Right ventricle myocardium inferior (tissue), 1 donor: ENCODE results near the gene NOTCH3. TPM values are rescaled to one million over a fixed set of nuclear protein-coding genes. Genes with fewer than 3 reads are reported as not detected.

ENCODE experiments used
- ATAC-seq: fragments of 200-7000 bp; cut with Tn5 transposase; one replicate; pipeline ENCODE4 v1.9.1; 2020; ENCODE audit warnings: mild to moderate bottlenecking, moderate library complexity
- DNase-seq: peaks from one replicate; pipeline ENCODE4 v3.0.0; 2021; ENCODE audit errors: missing footprints
- intact Hi-C: fragments of 100-400 bp; cut with DNase I; formaldehyde crosslinking; loops from one replicate; pipeline ENCODE4 v1.11.0; 2022
- total RNA-seq: library from RNA; stranded (reverse); fragmentation: NEBNext Ultra II Directional; extraction: Animal tissue kit (Norgen Biotek cat#: 25700); gene quantifications from one replicate; pipeline ENCODE4 v1.2.1, GENCODE V29; 2021
- donor health status: DM: no; HTN: yes; CAD: no; lungs with severe emphysema.

NOTCH3 gene
- total RNA-seq, 1 donor from 2014 or later: 28.5 TPM

- ATAC-seq (no peak), DNase-seq (peak; percentile 37)
- intact Hi-C loops: loop anchor here (5.0 kb wide), 1 partner anchor 52 kb away; no protein-coding TSS in a partner anchor
Measured at GRCh38 chr19:15199661-15200552, 888 bp downstream of the NOTCH3 start.

DNA sequence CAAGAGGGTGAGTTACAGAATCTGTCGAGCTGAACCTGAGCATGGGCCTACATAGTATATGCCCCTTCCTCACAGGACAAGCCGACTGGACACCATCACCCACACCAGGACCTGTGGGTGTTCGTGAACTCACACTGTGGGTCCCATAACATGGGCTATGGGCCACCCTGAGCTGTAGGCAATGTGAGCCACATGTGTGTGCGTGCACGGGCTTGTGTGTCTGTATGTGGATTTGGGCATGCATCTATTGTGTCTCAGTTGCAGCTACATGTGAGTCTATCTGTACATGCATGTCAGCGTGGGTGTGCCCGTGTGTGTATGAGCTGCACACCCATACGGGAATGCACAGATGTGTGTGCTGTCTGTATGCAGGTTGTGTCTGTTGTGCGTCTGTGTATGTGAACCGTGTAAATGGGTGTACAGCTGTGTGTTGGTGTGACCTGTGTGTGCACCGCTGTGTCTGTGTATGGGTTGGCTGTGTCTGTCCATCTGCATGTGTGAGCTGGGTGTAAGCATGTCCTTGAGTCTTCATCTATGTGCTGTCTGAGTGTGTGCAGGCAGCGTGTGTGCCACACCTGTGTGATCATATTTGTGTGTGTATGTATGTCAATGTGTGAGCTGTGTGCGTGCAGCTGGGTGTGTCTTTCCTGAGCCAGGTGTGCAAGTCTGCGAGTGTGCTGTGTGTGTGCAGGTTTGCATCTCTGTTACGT, 1.7 kb downstream of the NOTCH3 start:
- ATAC-seq (no peak), DNase-seq (no peak)
- intact Hi-C loops: loop anchor here (5.0 kb wide), 1 partner anchor 53 kb away; no protein-coding TSS in a partner anchor

DNA sequence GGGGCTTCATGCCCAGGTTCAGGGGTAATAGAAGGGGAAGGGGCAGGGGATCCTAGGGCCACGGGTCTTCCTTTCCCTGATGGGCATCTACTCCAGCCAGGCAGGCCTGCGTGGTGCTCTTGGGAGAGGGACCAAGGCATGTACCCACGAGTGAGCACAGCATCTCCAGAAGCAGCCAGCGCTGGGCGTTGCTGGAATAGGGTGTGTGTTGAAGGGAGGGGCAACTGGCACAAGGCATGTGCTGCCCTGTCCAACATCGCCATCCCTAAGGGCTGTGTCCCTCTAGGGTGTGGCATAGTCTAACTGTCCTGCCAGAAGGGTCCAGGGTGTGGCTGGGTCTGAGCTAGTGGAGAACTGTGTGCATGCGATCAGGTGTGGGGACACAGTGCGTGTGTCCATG, 2.9 kb downstream of the NOTCH3 start:
- intact Hi-C loops: loop anchor here (5.0 kb wide), 1 partner anchor 54 kb away; no protein-coding TSS in a partner anchor
- ATAC-seq (no peak), DNase-seq (no peak)

DNA sequence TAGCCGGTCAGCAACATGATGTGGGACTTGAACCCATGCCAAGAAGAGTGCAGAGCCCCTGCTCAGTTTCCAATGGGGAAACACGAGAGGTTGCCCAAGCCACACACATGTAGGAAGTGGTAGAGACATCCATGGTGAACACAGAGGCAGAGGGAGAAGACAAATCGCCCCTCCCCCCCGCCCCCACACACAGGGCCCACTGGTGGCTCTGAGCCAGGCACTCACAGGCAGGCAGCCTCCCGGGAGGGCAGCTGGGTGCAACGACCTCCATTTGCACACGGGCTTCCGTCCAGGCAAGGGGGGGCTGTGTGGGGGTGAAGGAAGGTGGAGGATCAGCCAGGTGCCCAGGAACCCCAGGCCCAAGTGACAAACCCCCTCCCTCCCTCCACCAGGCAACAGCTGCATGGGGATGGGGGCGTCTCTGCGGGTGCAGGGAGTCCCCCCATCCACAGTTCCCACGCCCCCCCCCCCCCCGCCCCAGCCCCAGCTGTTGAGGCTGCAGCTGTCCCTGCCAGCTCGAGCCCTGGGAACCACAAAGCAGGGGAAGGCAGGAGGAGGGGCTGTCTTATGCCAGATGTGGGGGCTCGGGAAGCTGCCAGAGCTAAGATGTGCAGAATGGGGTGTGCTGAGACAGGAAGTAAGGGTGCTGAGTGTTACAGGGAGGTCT, 3.4 kb downstream of the NOTCH3 start:
- intact Hi-C loops: loop anchor here (5.0 kb wide), 1 partner anchor 55 kb away; no protein-coding TSS in a partner anchor
- no peak for DNase-seq
- no peak for ATAC-seq

- no peak for DNase-seq
- no peak for ATAC-seq
- intact Hi-C loops: loop anchor here (5.0 kb wide), 1 partner anchor 56 kb away; no protein-coding TSS in a partner anchor
Measured at GRCh38 chr19:15196360-15197005, 4.3 kb downstream of the NOTCH3 start.

DNA sequence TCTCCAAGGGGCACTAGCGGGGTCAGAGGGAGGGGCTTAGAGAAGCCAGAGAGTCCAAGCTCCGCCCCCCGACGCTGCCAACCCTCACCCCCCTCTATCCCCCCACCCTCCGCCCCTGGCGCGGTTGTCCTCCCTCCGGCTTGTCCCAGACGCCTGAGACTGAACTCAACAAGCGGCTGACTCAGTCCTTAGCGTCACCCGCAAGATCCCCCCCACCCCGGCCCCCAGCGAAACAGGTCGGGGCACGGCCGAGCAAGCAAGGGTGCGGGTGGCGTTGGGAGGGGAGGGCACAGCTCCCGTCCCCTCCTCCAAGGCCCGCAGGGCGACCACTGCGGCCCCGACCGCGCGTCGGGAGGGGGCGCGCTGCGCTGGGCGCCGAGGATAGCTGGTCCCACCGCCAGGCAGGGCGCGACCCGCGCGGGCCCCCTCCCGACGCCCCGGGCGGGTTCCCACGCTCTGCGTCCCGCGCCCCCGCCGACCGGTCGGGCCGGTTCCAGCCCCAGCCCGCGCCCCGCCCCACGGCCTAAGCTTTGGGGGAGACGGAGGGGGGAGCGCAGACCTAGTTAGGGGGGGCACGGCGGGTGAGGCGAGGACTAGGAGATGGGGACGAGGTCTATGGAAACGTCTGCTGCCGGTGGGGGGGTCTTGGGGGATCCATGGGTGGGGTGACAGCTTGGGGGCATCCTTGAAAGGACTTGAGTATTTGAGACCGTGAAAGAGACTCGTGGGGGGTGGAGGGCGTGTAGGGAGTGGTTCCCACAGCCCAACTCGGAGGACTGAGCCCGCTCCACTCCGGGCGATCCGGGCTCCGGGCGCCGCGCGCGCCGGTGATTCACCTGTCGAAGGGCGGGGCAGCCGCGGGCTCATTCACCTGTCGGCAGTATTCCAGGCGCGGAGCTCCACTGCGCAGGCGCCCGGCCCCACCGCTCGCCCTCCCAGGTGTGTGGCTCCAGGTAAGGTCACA, 5.1 kb downstream of the NOTCH3 start:
- ATAC-seq (peak; percentile 38), DNase-seq (no peak)
- intact Hi-C loops: loop anchor here (5.0 kb wide), 1 partner anchor 57 kb away; no protein-coding TSS in a partner anchor

DNA sequence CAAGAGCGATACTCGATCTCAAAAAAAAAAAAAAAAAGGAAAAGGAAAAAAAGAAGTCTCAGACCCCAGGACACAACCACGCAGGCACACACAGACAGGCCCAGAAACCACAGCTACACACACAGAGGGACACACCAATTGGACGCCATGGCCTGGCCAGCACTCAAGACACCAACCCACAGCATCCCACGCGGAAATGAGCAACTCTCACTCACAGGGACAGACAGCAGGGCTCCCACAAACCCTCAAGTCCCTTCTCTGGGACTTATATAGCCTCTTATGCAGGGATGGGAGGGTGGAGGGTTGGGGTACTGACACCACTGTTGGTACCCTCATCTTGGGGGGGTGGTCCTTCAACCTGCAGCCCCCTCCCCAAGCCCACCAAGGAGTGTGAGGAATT, 5.9 kb downstream of the NOTCH3 start:
- intact Hi-C loops: loop anchor here (5.0 kb wide), 1 partner anchor 57 kb away; no protein-coding TSS in a partner anchor
- DNase-seq (no peak), ATAC-seq (peak; percentile 30)

DNA sequence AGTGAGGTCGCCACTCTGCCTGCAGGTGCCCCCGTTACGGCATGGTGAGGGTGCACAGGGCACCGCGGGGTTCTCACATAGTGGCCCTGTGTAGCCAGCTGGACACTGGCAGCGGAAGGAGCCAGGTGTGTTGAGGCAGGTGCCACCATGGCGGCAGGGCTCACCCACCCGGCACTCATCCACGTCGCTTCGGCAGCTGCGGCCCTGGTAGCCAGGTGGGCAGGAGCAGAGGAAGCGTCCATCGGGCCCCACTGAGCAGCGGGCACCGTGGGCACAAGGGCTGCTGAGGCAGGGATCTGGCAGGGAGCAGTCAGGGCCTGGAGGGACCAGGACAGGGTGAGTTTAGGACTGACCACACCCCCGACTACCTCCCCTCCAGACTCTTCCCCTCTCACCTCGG, 8.8 kb downstream of the NOTCH3 start:
- DNase-seq (no peak), ATAC-seq (no peak)
- intact Hi-C loops: no loop called here

DNA sequence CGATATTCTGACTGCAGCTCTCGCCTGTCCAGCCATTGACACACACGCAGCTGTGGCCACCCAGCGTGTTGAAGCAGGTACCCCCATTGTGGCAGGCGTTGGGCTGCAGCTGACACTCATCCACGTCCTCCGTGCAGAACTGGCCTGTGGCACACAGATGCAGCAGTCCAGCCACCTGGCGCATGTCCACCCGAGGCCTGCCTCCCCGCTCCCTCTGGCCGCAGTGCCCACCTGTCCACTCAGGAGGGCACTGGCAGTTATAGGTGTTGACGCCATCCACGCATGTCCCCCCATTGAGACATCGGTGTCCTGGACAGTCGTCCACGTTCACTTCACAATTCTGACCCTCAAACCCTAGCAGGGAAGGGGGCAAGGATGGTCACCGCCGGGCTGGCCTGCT, 9.3 kb downstream of the NOTCH3 start:
- DNase-seq (no peak), ATAC-seq (no peak)
- intact Hi-C loops: no loop called here

DNA sequence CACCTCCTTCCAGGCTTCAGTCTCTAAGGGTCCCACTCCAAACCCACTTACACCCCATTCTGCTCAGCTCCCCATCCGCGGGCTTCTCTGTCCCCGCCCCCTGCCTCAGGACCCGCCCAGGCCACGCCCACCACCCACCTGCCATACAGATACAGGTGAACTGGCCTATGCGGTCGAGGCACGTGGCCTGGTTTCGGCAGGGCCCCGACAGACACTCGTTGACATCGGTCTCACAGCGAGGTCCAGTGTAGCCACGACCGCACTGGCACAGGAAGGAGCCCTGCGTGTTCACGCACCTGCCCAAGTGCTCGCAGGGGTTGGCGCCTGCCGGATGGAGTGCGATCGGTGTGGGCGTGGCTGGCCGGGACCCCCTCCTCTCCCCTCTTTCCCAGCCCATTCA, 11.9 kb downstream of the NOTCH3 start:
- ATAC-seq (no peak), DNase-seq (no peak)
- intact Hi-C loops: no loop called here

- DNase-seq (no peak), ATAC-seq (no peak)
- intact Hi-C loops: no loop called here
Measured at GRCh38 chr19:15187026-15188007, 13.5 kb downstream of the NOTCH3 start.

- intact Hi-C loops: no loop called here
- ATAC-seq: no peak
- no peak for DNase-seq
Measured at GRCh38 chr19:15185188-15185587, 15.6 kb downstream of the NOTCH3 start.

- intact Hi-C loops: no loop called here
- ATAC-seq: no peak
- no peak for DNase-seq
Measured at GRCh38 chr19:15184776-15185175, 16.0 kb downstream of the NOTCH3 start.

GRCh38 chr19:15181394-15181793, 19.4 kb downstream of the NOTCH3 start:
- ATAC-seq: no peak
- DNase-seq: no peak
- intact Hi-C loops: no loop called here

- ATAC-seq (no peak), DNase-seq (no peak)
- intact Hi-C loops: no loop called here
Measured at GRCh38 chr19:15180451-15181390, 20.1 kb downstream of the NOTCH3 start.
